Measurements from ENCODE around the gene LDB2.

LDB2 gene

GRCh38 chr4:16715482-16715881 is 183.0 kb downstream of the LDB2 start:
- DNase-seq, result no peak

DNA sequence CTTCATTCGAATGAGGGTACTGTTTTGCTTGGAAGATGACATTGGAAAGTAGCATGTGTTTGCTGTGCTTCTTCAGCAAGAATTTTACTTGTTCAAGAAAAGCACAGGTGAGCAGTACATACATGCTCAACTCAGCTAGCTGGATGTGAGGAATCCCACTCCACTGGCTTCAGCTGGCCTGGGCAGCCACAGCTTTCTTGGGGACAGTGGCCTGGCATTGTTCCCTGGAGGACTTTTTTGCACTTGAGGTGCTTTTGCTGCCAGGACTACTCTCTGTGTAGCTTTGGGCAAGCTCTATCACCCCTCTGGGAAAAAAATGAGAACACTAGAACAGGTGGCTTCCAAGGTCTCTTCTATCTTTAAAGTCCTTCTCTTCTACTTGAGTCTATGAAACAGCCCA is 184.3 kb downstream of the LDB2 start:
- DNase-seq, result no peak

- DNase-seq, result no peak
These were observed 184.7 kb downstream of the LDB2 start for GRCh38 chr4:16713696-16714095.

- no peak for DNase-seq
These were observed 185.2 kb downstream of the LDB2 start for GRCh38 chr4:16713271-16713670.

DNA sequence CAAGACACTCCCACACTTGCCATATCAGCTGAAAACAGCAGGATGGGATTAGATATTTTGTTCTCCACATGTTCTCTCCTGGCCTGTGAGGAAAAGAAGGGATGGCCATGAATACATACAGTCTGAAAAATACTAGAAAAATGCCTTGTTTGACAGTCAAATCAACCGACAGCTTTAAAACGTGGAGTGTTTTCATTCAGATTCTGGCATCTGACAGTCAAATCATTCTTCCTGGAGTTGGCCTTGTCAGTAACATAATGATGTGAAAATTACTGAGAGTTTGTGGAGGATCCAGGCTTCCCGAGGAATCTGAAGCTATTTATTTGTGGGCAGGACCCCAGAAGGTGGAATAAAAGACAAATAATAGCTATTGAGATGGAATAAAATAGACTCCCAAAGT is 188.2 kb downstream of the LDB2 start:
- DNase-seq, result no peak

DNA sequence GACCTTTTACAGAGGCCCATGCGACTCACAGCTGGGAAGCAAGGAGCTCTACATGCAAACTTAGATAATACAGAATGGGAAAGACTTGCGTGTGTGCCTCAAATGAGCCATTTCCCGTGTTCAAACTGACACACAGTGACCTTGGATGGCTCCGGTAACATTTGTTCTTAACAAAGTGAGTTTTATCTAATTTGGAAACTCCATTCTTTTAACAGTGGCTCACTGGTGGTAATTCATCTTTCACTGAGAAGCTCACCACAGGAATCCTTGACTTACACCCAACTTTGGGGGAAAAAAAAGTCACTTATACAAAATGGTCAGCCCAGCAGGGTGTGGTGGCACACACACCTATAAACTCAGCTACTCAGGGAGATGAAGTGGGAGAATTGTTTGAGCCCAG is 190.6 kb downstream of the LDB2 start:
- DNase-seq, result no peak

- no peak for DNase-seq
These were observed 192.2 kb downstream of the LDB2 start for GRCh38 chr4:16706251-16706650.

DNA sequence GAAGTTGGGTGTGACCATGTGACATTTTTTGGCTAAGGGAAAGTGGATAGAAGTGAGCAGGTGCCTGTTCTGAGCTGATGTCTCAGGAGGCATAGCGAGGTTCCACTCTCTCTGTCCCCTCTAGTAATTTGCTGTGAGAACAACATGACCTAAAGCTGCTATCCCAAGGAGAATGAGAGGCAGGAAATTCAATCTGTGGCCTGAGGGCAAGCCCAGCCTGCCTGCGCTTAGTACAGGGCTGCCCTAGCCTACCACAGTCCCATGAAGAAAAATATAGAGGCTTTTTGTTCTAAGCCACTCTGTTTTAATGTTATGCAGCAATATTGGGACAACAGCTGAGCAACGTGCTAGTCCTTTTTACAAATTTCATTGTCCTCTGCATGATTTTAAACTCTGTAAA is 193.1 kb downstream of the LDB2 start:
- DNase-seq, result no peak

GRCh38 chr4:16704489-16704888 is 194.0 kb downstream of the LDB2 start:
- no peak for DNase-seq

- no peak for DNase-seq
These were observed 202.5 kb downstream of the LDB2 start for GRCh38 chr4:16695896-16696295.

DNA sequence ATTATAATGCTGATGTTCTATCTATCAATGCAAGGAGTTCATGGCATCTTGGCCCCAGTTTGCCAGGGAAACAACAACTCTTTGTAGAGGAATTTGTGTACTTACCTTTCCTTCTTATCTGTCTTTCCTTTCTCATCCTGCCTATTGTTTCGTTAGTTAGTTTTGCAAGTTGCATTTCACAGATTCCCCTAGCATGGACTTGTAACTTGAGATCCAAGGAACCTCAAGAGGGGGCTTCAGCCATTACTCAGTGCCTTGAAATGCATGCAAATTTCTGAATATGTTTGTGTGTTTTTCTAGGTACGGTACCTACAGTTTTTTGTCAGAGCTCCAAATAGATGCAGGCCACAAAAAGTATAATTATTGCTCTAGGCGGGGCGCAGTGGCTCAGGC is 203.6 kb downstream of the LDB2 start:
- no peak for DNase-seq

DNA sequence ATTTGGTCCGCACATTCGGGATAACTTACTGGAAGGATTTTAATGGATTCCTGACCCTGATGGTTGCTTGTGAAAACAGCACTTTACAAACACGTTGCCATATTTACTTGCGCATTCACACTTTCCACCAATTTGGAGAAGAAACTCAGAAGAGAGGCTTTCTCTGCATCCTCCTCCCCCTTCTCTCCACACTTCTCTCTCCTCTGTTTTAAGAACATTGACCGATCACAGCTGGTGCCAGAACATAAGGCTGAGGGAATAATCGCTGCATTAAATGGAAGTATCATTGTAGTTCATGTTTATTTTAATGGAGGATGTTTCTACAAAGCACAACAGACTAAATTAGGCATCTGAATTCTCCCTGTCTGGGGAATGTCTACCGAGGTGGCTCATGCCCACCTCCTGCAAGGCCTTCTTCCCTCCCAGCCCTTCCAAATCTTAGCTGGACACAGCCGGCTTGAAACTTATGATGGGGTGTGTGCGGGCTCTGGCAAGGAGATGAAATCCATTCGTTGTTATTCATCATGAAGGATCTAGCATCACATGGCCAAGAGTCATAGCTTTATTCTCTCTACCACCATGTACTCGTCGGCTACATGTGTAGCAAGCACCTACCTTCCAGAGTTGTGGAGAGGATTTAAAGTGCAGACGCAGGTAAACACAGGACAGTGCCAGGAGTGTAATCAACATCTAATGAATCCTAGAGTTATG is 204.1 kb downstream of the LDB2 start:
- DNase-seq, result no peak

GRCh38 chr4:16693641-16694040 is 204.8 kb downstream of the LDB2 start:
- no peak for DNase-seq

DNA sequence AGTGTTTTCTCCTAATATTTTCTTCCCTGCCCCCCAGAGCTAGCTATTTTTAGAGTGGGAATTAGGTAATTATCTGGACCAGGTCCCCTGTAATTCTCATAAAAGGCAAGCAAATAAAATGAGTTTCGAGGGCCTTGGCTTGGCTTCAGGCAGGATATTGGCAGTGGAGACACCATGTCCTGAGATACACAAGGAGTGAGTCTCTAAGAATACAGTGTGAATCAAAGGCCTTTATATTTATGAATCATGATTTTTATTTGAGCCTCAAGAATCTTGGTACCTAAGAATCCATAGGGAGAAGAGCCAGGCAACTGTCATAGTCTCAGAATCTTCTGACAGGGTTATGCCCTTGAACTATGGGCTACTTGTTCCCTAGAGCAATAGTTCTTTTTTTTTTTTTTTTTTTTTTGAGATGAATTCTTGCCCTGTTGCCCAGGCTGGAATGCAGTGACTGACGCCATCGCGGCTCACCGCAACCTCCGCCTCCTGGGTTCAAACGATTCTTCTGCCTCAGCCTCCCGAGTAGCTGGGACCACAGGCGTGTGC is 205.4 kb downstream of the LDB2 start:
- no peak for DNase-seq

DNA sequence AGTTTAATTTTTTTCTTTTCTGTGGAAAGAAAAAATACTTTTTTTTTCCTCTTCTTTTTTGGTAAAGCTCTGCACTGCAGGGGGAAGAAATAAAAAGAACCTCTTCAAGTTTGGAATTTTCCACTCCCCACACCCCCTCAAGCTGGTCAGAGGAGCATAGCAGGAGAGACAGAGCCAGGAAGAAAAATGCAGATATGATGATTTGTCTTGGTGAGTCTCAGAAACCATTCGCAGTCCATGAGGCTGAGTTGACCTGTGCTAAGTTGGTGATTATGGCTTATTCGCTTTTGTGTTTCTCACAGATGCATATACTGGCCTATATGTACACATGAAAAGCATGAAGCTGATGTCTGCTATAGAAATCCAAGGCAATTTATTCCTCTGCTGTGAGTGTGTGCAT is 205.9 kb downstream of the LDB2 start:
- no peak for DNase-seq

DNA sequence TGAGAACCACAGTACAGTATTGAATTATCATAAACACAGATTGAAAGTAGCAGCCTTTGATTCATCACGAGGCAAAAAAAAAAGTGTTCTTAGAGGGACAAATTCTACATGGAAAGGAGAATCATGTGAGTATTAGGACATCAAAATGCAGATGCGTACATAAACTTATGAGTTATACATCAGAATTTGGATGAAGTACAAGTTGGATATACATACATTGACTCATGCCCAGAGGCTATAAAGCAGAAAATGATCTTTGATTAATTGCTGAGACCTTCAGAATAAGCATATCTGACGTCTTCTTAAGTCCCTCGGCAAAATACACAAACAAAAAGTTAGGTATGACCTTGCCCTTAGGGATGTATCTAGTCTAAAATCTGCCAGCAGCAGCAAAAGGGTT is 206.4 kb downstream of the LDB2 start:
- DNase-seq, result no peak

- DNase-seq, result no peak
These were observed 207.0 kb downstream of the LDB2 start for GRCh38 chr4:16691450-16691849.

GRCh38 chr4:16687845-16688244 is 210.6 kb downstream of the LDB2 start:
- no peak for DNase-seq

GRCh38 chr4:16687011-16687410 is 211.4 kb downstream of the LDB2 start:
- no peak for DNase-seq

DNA sequence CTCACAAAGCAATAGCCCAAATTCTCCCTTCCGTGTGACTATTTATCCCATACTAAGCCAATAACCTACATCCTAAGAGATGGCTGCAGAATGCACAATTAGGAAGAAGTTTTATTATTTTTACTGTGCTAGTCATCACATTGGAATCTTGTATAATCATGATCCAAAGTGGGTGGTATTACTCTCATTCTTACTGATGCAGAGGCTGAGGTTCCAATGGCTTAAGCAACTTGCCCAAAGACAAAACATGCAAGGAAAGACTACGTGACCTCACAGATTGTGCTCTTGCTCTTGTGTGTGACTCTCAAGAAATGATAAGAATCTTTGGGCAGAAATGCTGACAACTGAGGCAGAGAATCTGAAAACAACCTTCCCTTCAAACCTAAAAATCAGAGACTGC is 212.2 kb downstream of the LDB2 start:
- no peak for DNase-seq

- DNase-seq, result no peak
These were observed 212.9 kb downstream of the LDB2 start for GRCh38 chr4:16685536-16685935.

DNA sequence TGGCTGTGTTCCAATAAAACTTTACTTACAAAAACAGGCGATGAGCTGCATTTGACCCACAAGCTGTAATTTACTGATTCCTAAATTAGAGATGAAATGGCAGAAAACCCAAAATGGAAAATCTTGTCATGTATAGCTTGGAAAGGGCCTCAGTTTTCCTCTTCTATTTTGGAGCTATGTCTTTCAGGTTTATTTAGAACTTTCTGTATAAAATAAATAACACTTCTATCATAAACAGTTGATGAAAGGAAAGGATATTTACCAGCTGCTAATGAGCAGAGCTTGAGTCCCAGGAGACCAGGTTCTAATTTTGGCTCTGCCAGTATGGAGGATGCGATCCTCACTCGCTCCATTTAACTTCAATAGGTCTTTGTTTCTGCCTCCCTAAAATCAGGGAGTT is 213.5 kb downstream of the LDB2 start:
- DNase-seq, result no peak

DNA sequence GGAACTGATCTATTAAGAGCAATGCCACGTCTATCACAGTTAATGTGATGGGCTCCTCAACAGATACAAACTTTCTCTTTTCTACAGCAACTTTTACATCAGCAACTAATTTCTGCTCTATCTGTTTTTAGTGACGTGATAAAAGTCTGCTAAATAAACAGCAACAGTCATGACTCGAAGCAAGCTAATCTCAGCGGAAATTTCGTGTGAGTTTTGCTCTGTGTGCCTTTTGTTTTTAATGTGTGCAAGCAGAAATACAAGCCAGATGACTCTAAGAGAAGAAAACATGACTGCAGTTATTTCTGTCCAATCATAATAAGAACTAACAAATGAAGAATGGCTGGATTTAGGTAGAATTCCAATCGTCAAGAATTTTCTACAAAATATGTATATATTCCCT is 214.3 kb downstream of the LDB2 start:
- no peak for DNase-seq

DNA sequence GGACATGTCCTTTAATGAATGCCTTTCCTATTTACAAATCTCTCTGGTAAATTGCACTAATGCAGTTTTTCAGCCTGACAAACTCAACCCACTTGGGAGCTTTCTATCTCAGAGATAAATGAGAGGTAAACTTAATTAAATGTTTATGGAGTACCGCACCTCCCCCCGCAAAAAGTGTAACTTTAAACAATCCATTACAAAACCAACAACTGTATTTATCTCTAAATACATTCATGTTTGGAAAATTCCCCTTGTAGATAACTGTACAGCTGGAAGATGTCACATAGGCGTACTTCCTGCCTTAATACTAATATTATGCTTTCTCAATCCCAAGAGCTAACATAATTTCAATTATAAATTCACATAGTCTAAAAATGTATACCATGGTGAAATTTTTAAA is 215.5 kb downstream of the LDB2 start:
- DNase-seq, result no peak
